GM12878 (cell line): ENCODE data around the gene PALS2.

ENCODE experiments used
- CHD4 ChIP-seq: fragments of 200-600 bp; sonication (generic); IDR thresholded peaks from 2 replicates; pipeline ENCODE4 v1.6.1; 2016; ENCODE audit warnings: mild to moderate bottlenecking
- CTCF ChIP-seq, 3 experiments: IDR thresholded peaks in 2 of 3; conservative IDR thresholded peaks in 1 of 3; 2 replicates each; pipeline ENCODE4 v1.5.1; 2011; ENCODE audit warnings: low read depth in 3 of 3, low read length in 3 of 3, mild to moderate bottlenecking in 3 of 3, control low read depth in 2 of 3, moderate library complexity in 2 of 3, inconsistent platforms in 1 of 3, mixed read lengths in 1 of 3; ENCODE audit not compliant: control insufficient read depth in 2 of 3, insufficient read depth in 1 of 3; ENCODE audit errors: extremely low read depth in 1 of 3
- MLLT1 ChIP-seq: fragments of 450-650 bp; IDR thresholded peaks from 2 replicates; pipeline ENCODE4 v1.6.1; 2016; ENCODE audit warnings: mild to moderate bottlenecking
- ZNF274 ChIP-seq: IDR thresholded peaks from one replicate; pipeline ENCODE4 v1.8.0; 2011; ENCODE audit not compliant: insufficient read length, insufficient read depth

GRCh38 chr7:24531255-24531654, 42.0 kb upstream of the PALS2 start:
- TF ChIP-seq MLLT1 (no peak), CTCF (IDR thresholded peaks at IDR 0.05 in 2 of 3, conservative IDR thresholded peaks at IDR 0.05 in 1 of 3; ENCODE audit: control insufficient read depth in 2 of 3, extremely low read depth in 1 of 3, insufficient read depth in 1 of 3, low read depth in 3 of 3, low read length in 3 of 3) (no peak), CHD4 (no peak), ZNF274 (no peak)
